ENCODE measurements around the gene INSYN2A. TPM values are rescaled to one million over a fixed set of nuclear protein-coding genes. Genes with fewer than 3 reads are reported as not detected.

The INSYN2A gene
- total and polyA plus RNA-seq, 2 experiments from 2014 or later, result 0.28 to 1.3 TPM

- TF ChIP-seq ZNF462 (CRISPR knock-in tag; IDR thresholded peaks at IDR 0.05) (no peak), ETS1 (IDR thresholded peaks at IDR 0.05) (no peak), EZH2 (IDR thresholded peaks at IDR 0.05; ENCODE audit: low read depth, unreplicated experiment) (no peak), REST (IDR thresholded peaks at IDR 0.05; ENCODE audit: unreplicated experiment) (no peak), CREB1 (CRISPR knock-in tag; IDR thresholded peaks at IDR 0.05; ENCODE audit: low read depth) (no peak), CTCF (conservative IDR thresholded peaks at IDR 0.05; ENCODE audit: low read depth in 2 of 2) (no peak), JUNB (IDR thresholded peaks at IDR 0.05; ENCODE audit: unreplicated experiment) (no peak), EZH2phosphoT487 (IDR thresholded peaks at IDR 0.05; ENCODE audit: unreplicated experiment) (no peak), ZNF331 (CRISPR knock-in tag; IDR thresholded peaks at IDR 0.05; ENCODE audit: low read depth) (no peak)
These were observed 10.7 kb upstream of the INSYN2A start (continued) for GRCh38 chr10:127207081-127207480.

Data from GM23338 (cell line).